K562 (cell line): Measurements from ENCODE around the gene SLC5A4. TPM values are rescaled to one million over a fixed set of nuclear protein-coding genes. Genes with fewer than 3 reads are reported as not detected.

Experiments used
- ATAC-seq: fragments of 200-7000 bp; cut with Tn5 transposase; 3 replicates; pipeline ENCODE4 v1.9.1; 2020; ENCODE audit warnings: moderate library complexity
- BruUV-seq: library from RNA; stranded (reverse); fragments of 400-500 nt; replicated peaks from 2 replicates; lab custom pipeline; 2021; lab: Mats Ljungman, UMichigan
- CTCF ChIA-PET: fragments of 300-600 bp; formaldehyde crosslinking; extraction: SDS; loops from one replicate; lab custom pipeline; 2021; ENCODE audit warnings: low intra/inter-chr PET ratio; lab: Yijun Ruan, JAX
- POLR2A ChIA-PET: fragments of 300-600, 350-650 bp; sonication (Branson Sonifier 250); formaldehyde crosslinking; extraction: SDS; loops from one replicate; lab custom pipeline; 2021; ENCODE audit warnings: antibody characterized with exemption, inconsistent platforms; lab: Yijun Ruan, JAX
- DNase-seq, 4 experiments: peaks; one replicate each; pipeline versions ENCODE4 v3.0.0 to v3.0.0-alpha.2; 2011 to 2018; ENCODE audit warnings: low spot score in 3 of 4, mixed read lengths in 3 of 4; ENCODE audit errors: extremely low read depth in 1 of 4
- FAIRE-seq: peaks from 2 replicates; lab custom pipeline; 2011; peaks lifted over from hg19 to GRCh38; lab: Jason Lieb, UNC
- H2AFZ ChIP-seq: 2 replicates; pipeline ENCODE4 v1.6.0; 2011; ENCODE audit warnings: low read depth, low read length, control low read depth, inconsistent platforms
- H3K27ac ChIP-seq: fragments of 200-600 bp; 3 replicates; pipeline ENCODE4 v1.8.0; 2011; ENCODE audit warnings: low read depth, mild to moderate bottlenecking, control low read depth, inconsistent platforms, low read length, moderate library complexity, mixed read lengths; ENCODE audit errors: extremely low read depth
- H3K27me3 ChIP-seq, 2 experiments: fragments of 300-600 bp in 1 of 2; 2 replicates in 1 of 2; 3 replicates in 1 of 2; pipeline versions ENCODE4 v1.6.0 to v1.8.0; 2011; ENCODE audit warnings: inconsistent platforms in 2 of 2, low read length in 2 of 2, mild to moderate bottlenecking in 1 of 2, mixed read lengths in 1 of 2, moderate library complexity in 1 of 2; ENCODE audit not compliant: control insufficient read depth in 2 of 2, insufficient read depth in 2 of 2
- H3K36me3 ChIP-seq: fragments of 300-600 bp; 3 replicates; pipeline ENCODE4 v1.8.0; 2011; ENCODE audit warnings: mild to moderate bottlenecking, low read length, inconsistent platforms; ENCODE audit not compliant: control insufficient read depth, insufficient read depth
- H3K4me1 ChIP-seq, 2 experiments: fragments of 200-600 bp in 1 of 2; replicated peaks in 1 of 2; 2 replicates in 1 of 2; 3 replicates in 1 of 2; pipeline versions ENCODE4 v1.5.1 to v1.8.0; 2011; ENCODE audit warnings: inconsistent platforms in 2 of 2, low read length in 2 of 2, mild to moderate bottlenecking in 1 of 2, mixed read lengths in 1 of 2, moderate library complexity in 1 of 2; ENCODE audit not compliant: control insufficient read depth in 2 of 2, insufficient read depth in 2 of 2
- H3K4me2 ChIP-seq: 2 replicates; pipeline ENCODE4 v1.6.1; 2011; ENCODE audit warnings: low read length, control low read depth, inconsistent platforms, mixed read lengths; ENCODE audit not compliant: insufficient read depth
- H3K4me3 ChIP-seq: fragments of 200-600 bp; sonication (generic), shearing (Covaris generic); 2 replicates; pipeline ENCODE4 v1.5.1; 2016; ENCODE audit warnings: control low read depth, inconsistent platforms
- H3K79me2 ChIP-seq: fragments of 200-600 bp; 3 replicates; pipeline ENCODE4 v1.8.0; 2011; ENCODE audit warnings: low read length, inconsistent platforms; ENCODE audit not compliant: control insufficient read depth, insufficient read depth
- H3K9ac ChIP-seq, 2 experiments: 2 replicates each; pipeline versions ENCODE4 v1.6.0 to v1.6.1; 2011; ENCODE audit warnings: low read depth in 2 of 2, low read length in 2 of 2, control low read depth in 1 of 2, inconsistent platforms in 1 of 2, mild to moderate bottlenecking in 1 of 2, mixed read lengths in 1 of 2; ENCODE audit not compliant: insufficient read depth in 1 of 2
- H3K9me1 ChIP-seq: one replicate; pipeline ENCODE4 v1.6.0; 2011; ENCODE audit warnings: inconsistent platforms, mild to moderate bottlenecking, low read length, moderate library complexity; ENCODE audit not compliant: control insufficient read depth, insufficient read depth
- H3K9me3 ChIP-seq: replicated peaks from 2 replicates; pipeline ENCODE4 v1.5.1; 2011; ENCODE audit warnings: low read depth, low read length, inconsistent platforms; ENCODE audit not compliant: control insufficient read depth, insufficient read depth
- H4K20me1 ChIP-seq: replicated peaks from 2 replicates; pipeline ENCODE4 v1.6.1; 2011; ENCODE audit warnings: low read length, inconsistent platforms, mixed read lengths; ENCODE audit not compliant: control insufficient read depth, insufficient read depth
- ARID4B ChIP-seq: sonication (generic); formaldehyde crosslinking; IDR thresholded peaks from 2 replicates; pipeline ENCODE4 v1.8.0; 2022; ENCODE audit warnings: mild to moderate bottlenecking, missing genetic modification reagents
- C11orf30 ChIP-seq: fragments of 450-650 bp; IDR thresholded peaks from 2 replicates; pipeline ENCODE4 v1.6.1; 2016; ENCODE audit warnings: low read depth, mild to moderate bottlenecking
- GTF3C2 ChIP-seq: IDR thresholded peaks from 3 replicates; pipeline ENCODE4 v1.6.1; 2011; ENCODE audit warnings: borderline replicate concordance, mild to moderate bottlenecking, moderate library complexity; ENCODE audit not compliant: insufficient read length; ENCODE audit errors: extremely low read depth
- IRF9 ChIP-seq: fragments of 450-650 bp; IDR thresholded peaks from 2 replicates; pipeline ENCODE4 v1.6.1; 2016; ENCODE audit warnings: missing biosample characterization, missing genetic modification characterization
- MBD2 ChIP-seq: sonication (generic); IDR thresholded peaks from 2 replicates; pipeline ENCODE4 v1.6.1; 2016; ENCODE audit warnings: low read depth, borderline replicate concordance
- MITF ChIP-seq: IDR thresholded peaks from 2 replicates; pipeline ENCODE4 v1.6.1; 2014; ENCODE audit warnings: antibody characterized with exemption
- MYC ChIP-seq, 2 experiments: fragments of 250-450 bp in 1 of 2; sonication (Bioruptor Pico) in 1 of 2; IDR thresholded peaks; 2 replicates each; pipeline versions ENCODE4 v1.5.1 to v1.6.1; 2012 to 2021; ENCODE audit warnings: low read depth in 2 of 2, borderline replicate concordance in 1 of 2, improper control_type of control experiment in 1 of 2, low read length in 1 of 2, mild to moderate bottlenecking in 1 of 2, moderate library complexity in 1 of 2
- MYNN ChIP-seq, 2 experiments: sonication (generic); formaldehyde crosslinking in 1 of 2; IDR thresholded peaks; 2 replicates each; pipeline versions ENCODE4 v1.5.0 to v1.6.1; 2016 to 2020; ENCODE audit warnings: antibody characterized with exemption in 1 of 2, missing genetic modification reagents in 1 of 2
- RBM39 ChIP-seq: fragments of 200-400 bp; formaldehyde crosslinking; optimal IDR thresholded peaks from 2 replicates; pipeline ENCODE3; 2018; ENCODE audit warnings: low read depth, low read length
- TAF7 ChIP-seq: fragments of 450-650 bp; IDR thresholded peaks from 2 replicates; pipeline ENCODE4 v1.6.1; 2016; ENCODE audit warnings: missing genetic modification characterization, missing compliant biosample characterization
- TBL1XR1 ChIP-seq, 2 experiments: IDR thresholded peaks; 2 replicates each; pipeline ENCODE4 v1.6.1; 2012; ENCODE audit warnings: improper control_type of control experiment in 2 of 2, low read length in 2 of 2, mild to moderate bottlenecking in 1 of 2
- WHSC1 ChIP-seq: IDR thresholded peaks from one replicate; pipeline ENCODE4 v1.6.1; 2012; ENCODE audit warnings: low read length, control low read depth, inconsistent platforms
- ZKSCAN1 ChIP-seq: fragments of 150-350 bp; IDR thresholded peaks from 2 replicates; pipeline ENCODE4 v1.6.1; 2016; ENCODE audit warnings: low read depth, low read length
- WGBS: fragments of 100-300 bp; shearing (Covaris generic); methylation state at CpG from one replicate; pipeline ENCODE4 v1.1.6; 2016; ENCODE audit warnings: low coverage, mixed read lengths; ENCODE audit not compliant: insufficient coverage; ENCODE audit errors: missing lambda C conversion rate; 5-methylcytosine and 5-hydroxymethylcytosine counted together
- in situ Hi-C: fragments of 300-500 bp; cut with MboI; formaldehyde crosslinking; loops from 4 replicates; pipeline ENCODE4 v1.15.0; 2018; ENCODE audit warnings: inconsistent platforms, mixed read lengths
- intact Hi-C: fragments of 100-400 bp; cut with micrococcal nuclease; formaldehyde crosslinking; loops from 2 replicates; pipeline ENCODE4 v1.14.2; 2022
- polyA plus RNA-seq, 8 experiments: library from polyadenylated mRNA; depleted of rRNA in 4 of 8; stranded (reverse) in 5 of 8; unstranded in 3 of 8; fragments of >200 nt; fragmentation: Nextera tagmentation in 2 of 8; fragmentation: Illumina TruSeq in 1 of 8; extraction: Ambion mirVana in 2 of 8; extraction: Trizol in 1 of 8; gene quantifications; 2 replicates each; pipeline versions ENCODE4 v1.2.1 to v1.2.3, GENCODE V29; 2011 to 2014; ENCODE audit warnings: inconsistent platforms in 1 of 8, missing spikeins in 1 of 8
- total RNA-seq, 7 experiments: library from RNA; depleted of rRNA in 6 of 7; stranded (reverse); fragments of >200 nt in 6 of 7; fragmentation: Illumina TruSeq in 2 of 7; extraction: Trizol in 2 of 7; gene quantifications; 2 replicates each; pipeline versions ENCODE4 v1.2.1 to v1.2.3, GENCODE V29; 2011 to 2021; ENCODE audit warnings: low replicate concordance in 1 of 7

SLC5A4 gene
- total and polyA plus RNA-seq, 9 of the 15 experiments (the other 6 are each of a cell fraction or from before 2014, with no cell fraction given): not detected

GRCh38 chr22:32217465-32217864 lies 37.7 kb downstream of the SLC5A4 start:
- BruUV-seq: no TSS peak
- H2AFZ ChIP-seq: no peak overlapping the region
- no peaks in the 10 kb centered on the region for H3K4me1 ChIP-seq
- H4K20me1 ChIP-seq: no peaks in the 10 kb centered on the region
- intact Hi-C loops: no loop called here
- 5% methylated on average over 2 of the region's 2 CpGs for WGBS
- H3K27me3 ChIP-seq: no peaks in the 10 kb centered on the region
- no peaks in the 10 kb centered on the region for H3K9me1 ChIP-seq
- CTCF ChIA-PET: no interaction called here
- no peaks in the 10 kb centered on the region for H3K79me2 ChIP-seq
- H3K9me3 ChIP-seq: no peaks in the 10 kb centered on the region
- DNase-seq: no peak
- no peak overlapping the region for H3K4me3 ChIP-seq
- no peak overlapping the region for H3K27ac ChIP-seq
- H3K9ac ChIP-seq: no peak overlapping the region
- in situ Hi-C loops: no loop called here
- FAIRE-seq: no peak
- ATAC-seq: no peak
- H3K4me2 ChIP-seq: no peak overlapping the region
- H3K36me3 ChIP-seq: no peaks in the 10 kb centered on the region
- POLR2A ChIA-PET: no interaction called here
- TF ChIP-seq MITF: no peak
- no peak for TF ChIP-seq MBD2
- TF ChIP-seq WHSC1: no peak
- TF ChIP-seq ZKSCAN1: no peak
- no peak for TF ChIP-seq C11orf30
- TF ChIP-seq RBM39: no peak
- no peak for TF ChIP-seq TAF7 (tag)
- no peak for TF ChIP-seq ARID4B (CRISPR knock-in tag)
- no peak for TF ChIP-seq IRF9 (tag)
- TF ChIP-seq MYC (IDR thresholded peaks at IDR 0.05; ENCODE audit: low read depth, low read length): no peak
- no peak for TF ChIP-seq MYC (CRISPR knock-in tag; IDR thresholded peaks at IDR 0.05; ENCODE audit: borderline replicate concordance, low read depth)
- TF ChIP-seq MYNN (IDR thresholded peaks at IDR 0.05): no peak
- no peak for TF ChIP-seq MYNN (CRISPR knock-in tag; IDR thresholded peaks at IDR 0.05)
- no peak for TF ChIP-seq GTF3C2
- no peak for TF ChIP-seq TBL1XR1 (IDR thresholded peaks at IDR 0.05; ENCODE audit: low read length in 2 of 2)
